NCI-H1105 (cell line): Measurements from ENCODE around the gene PLSCR4.
"Not testable (repeated sequence)": the region's sequence is repeated elsewhere in the genome, so short reads cannot be mapped to it uniquely, and the experiment has no call there.

ENCODE experiments used
- DNase-seq: peaks from one replicate; lab custom pipeline; 2025; lab: John Stamatoyannopoulos, UW

The PLSCR4 gene

DNA sequence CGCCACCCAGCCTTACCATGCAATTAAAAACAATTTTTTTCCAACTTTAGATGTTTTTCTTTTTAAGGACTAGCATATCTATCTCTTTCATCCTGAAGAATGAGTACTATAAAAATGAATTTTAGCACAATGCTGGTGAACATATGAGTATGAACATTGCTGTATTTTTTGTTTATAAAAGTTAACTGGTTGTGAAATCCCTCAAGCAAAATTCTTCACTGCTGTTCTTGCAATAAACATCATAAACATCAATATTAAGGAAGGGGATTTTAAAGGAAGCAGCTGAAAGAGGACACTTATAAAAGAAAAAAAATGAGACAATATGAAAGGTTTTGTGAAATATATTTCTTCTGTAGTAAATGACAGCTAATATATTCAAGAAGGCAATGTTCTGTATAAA is 3.0 kb downstream of the PLSCR4 start:
- DNase-seq = no peak

GRCh38 chr3:146246526-146246925 is 4.4 kb downstream of the PLSCR4 start:
- DNase-seq = no peak

GRCh38 chr3:146243559-146243958 is 7.3 kb downstream of the PLSCR4 start:
- no peak for DNase-seq

DNA sequence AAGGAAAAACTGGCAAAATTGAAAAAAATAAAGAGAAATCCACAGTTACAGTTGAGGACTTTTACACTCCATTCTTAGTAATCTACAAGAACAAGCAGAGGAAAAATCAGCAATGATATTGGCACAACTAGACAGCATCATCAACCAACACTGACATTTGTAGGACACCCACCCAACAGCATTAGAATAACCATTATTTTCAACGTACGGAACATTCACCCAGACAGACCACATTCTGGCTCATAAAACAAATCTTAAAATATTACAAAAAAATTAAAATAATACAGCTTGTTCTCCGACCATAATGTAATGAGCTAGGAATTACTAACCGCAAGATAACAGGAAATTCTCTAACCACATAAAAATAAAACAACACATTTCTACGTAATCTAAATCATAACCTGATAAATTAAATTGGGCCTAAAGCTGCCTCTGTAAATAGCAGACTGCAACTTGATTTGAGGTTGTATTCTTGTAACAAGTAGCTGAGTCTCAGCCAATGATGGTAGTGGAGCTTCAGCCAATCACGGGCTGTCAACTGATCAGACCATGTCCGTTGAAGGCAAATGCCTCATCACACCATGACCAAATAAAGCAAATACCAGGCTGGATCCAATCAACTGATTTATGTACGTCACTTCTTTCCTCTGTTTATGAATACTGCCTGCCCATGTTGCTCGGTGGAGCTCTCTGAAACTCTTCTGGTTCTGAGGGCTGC is 9.2 kb downstream of the PLSCR4 start:
- no peak for DNase-seq

DNA sequence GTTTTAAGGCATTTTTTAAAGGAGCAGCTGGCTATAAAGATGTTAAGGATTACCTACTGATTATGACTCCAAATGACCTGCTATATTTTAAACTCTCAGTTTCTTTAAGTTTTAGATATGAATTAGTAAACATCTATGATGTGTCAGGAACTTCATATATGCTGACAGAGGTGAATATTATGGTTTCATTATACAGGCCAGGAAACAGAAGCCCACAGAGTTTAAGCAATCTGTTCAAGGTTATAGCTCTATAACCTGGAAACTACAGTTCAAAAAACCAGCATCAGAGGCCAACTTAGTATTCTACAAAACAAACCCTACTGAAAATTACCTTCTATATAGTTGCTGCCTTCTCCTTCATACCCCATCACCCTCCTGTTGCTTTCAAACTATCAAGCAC is 17.4 kb downstream of the PLSCR4 start:
- no peak for DNase-seq

GRCh38 chr3:146227486-146227885 is 23.4 kb downstream of the PLSCR4 start:
- no peak for DNase-seq

DNA sequence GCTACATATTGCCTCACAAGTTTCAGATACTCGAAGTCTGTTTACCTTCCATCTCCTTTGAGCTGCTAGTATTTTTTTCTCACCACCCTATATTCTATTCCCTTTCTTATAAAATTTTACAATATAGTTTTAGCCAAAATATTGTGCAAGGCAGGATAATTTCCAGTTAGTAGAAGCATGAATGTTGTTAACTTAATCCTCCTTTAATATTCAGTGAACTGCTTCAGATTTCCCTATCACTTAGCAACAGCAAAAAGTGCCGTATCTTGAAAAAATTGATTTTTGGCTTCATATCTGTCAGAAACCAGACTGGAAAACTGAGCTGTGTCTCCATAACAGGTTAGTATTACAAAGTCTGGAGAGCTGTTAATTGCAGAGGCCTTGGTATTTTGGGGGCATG is 24.0 kb downstream of the PLSCR4 start:
- DNase-seq = no peak

GRCh38 chr3:146225458-146225857 is 25.4 kb downstream of the PLSCR4 start:
- not testable (repeated sequence) for DNase-seq

DNA sequence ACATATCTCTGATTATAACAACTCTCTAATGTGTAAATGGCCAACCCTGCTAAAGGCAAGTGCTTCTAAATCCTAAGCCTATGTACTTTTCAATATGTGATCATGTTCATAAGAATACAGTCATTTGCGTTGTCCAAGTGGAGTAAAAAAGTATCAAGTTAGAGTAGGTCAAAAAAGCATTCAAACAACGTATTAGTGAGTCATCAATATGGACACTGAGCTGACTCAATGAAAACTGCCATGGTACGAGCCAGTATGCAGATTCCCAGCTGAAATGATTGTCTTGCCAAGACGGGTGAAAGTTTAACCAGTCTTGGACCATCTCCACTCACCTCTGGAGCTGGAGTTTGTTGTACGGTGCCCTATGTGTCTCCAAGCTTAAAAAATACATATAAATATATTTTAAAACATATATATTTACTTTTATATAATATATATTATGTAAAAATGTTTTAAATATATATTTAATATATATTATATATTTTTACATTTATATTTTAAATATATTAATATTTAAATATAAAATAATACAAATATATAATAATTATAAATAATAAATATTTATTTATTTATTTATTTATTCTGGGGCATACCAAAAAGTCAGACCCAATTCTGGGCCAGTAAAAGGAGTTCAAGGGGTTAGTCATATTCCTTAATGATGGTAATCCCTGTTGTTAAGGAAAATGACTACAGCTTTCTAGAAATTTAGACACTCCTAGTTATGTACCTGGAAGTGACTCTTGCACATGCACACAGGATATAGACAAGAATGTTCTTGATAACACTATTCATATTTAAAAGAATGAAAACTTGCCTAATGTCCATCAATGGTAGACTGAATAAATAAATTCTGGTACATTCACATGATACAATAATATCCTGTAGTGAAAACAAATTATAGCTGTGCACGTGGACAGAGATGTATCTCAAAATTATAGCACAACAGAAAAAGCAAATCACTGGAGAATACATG is 27.2 kb downstream of the PLSCR4 start:
- DNase-seq = no peak

- no peak for DNase-seq
Measured at GRCh38 chr3:146222204-146223046, 28.5 kb downstream of the PLSCR4 start.

GRCh38 chr3:146221276-146221675 is 29.6 kb downstream of the PLSCR4 start:
- no peak for DNase-seq

GRCh38 chr3:146218880-146219866 is 31.7 kb downstream of the PLSCR4 start:
- peak; percentile 22 for DNase-seq

- DNase-seq = no peak
Measured at GRCh38 chr3:146217324-146217723, 33.6 kb downstream of the PLSCR4 start.

DNA sequence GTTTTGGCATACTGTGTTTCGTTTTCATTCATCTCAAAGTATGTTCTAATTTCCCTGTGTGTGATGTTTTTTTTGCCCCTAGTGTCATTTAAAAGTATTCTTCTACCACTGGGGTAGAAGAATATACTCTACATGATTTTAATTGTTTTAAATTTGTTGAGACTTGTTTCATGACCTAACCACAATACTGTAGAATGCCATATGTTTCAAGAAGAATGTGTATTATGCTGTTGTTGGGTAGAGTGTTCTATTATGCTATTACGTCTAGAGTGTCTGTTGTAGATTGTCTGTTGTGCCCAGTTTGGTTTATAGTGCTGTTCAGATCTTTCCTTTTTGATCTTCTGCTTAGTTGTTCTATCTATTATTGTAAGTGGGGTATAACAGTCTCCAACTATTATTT is 36.4 kb downstream of the PLSCR4 start:
- no peak for DNase-seq

DNA sequence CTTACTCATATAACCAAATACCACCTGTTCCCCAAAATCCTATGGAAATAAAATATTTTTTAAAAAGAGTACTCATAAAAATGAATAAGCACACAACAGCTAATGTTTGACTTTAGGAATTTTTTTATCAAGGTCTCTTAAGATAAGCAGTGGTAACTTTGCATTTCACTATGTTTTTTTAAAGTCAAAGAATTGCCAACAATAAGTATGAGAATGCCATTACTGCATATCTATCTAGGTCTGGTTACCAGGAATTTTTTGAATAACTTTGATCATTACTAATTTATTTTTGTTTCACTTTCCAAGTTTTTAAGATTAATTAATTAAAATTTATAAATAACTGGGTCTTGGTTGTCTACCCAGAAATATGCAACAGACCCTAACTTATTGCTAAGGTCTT is 41.5 kb downstream of the PLSCR4 start:
- DNase-seq = no peak

GRCh38 chr3:146203776-146204175 is 47.1 kb downstream of the PLSCR4 start:
- DNase-seq = no peak

DNA sequence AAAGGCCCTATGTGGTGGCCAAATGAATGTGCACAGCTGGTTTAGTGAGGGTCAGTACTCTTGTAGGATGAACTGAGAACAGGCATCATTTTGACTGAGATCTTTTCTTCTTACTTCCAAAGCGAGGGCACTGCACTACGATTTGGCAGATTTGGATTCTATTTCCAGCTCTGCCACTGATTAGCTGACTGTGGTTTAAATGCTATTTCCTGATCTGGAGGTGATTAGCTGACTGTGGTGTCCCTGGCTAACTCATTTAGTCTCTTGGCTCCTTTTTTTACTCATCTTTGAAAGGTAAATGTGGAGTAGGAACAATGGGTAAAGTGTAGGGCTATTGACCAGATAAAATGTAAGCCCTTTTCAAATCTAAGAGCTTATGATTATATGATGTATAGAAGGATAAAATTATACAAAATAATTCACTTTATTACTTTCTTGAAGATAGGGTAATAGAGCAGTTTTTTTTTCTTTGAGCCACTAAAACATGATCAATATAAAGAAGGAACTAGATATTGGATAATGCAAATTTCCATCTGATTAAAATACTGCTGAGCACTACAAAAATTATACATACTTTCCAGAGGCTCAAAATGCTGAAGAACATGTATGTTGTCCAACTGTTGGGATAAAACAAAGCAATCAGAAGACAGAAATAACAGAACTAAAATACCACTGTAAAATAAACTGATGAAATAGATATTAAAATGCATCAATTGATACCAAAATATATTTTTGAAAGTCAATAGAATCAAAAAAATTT is 50.3 kb downstream of the PLSCR4 start:
- DNase-seq = no peak

GRCh38 chr3:146199762-146200161 is 51.1 kb downstream of the PLSCR4 start:
- no peak for DNase-seq

DNA sequence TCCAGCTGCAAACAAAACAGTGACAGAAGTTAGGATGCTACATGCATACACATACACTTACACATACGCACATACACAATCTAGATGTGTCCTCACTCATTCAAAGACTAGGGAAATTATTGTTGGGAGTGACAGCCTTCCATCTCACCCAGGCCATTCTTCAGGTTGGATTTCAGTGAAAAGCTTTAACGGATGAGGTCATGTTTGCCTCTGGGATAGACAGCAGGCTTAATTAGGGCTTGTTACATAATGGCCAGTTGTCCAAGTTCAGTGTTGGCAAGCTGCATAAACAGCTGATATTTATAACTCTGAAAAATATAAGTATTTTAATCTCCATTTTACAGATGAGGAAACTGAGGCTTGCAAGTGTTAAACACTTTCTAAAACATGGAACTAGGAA is 54.1 kb downstream of the PLSCR4 start:
- DNase-seq = no peak

GRCh38 chr3:146195605-146196004 is 55.3 kb downstream of the PLSCR4 start:
- no peak for DNase-seq
